CD14-positive monocyte (primary cell): ENCODE data around the gene HS1BP3. TPM values are rescaled to one million over a fixed set of nuclear protein-coding genes. Genes with fewer than 3 reads are reported as not detected.

Experiments
- DNase-seq, 3 donors: peaks; one replicate each; pipeline ENCODE4 v3.0.0-alpha.2; 2011 to 2022
- H2AFZ ChIP-seq: 2 replicates; pipeline ENCODE4 v1.6.0; 2012; ENCODE audit warnings: mild to moderate bottlenecking, low read depth, low read length, inconsistent platforms; ENCODE audit not compliant: insufficient read depth, poor library complexity, severe bottlenecking
- H3K27ac ChIP-seq, 2 donors: 1 replicate in 1 of 2; 2 replicates in 1 of 2; pipeline ENCODE4 v1.5.1; 2012 to 2013; ENCODE audit warnings: low read length in 2 of 2, control low read depth in 1 of 2, inconsistent platforms in 1 of 2, low read depth in 1 of 2, mild to moderate bottlenecking in 1 of 2
- H3K27me3 ChIP-seq, 2 donors: one replicate each; pipeline versions ENCODE4 v1.6.0 to v1.6.1; 2011 to 2013; ENCODE audit warnings: low read length in 2 of 2; ENCODE audit not compliant: control insufficient read depth in 2 of 2, insufficient read depth in 2 of 2
- H3K36me3 ChIP-seq, 2 donors: replicated peaks in 1 of 2; 1 replicate in 1 of 2; 2 replicates in 1 of 2; pipeline versions ENCODE4 v1.5.1 to v1.6.1; 2012 to 2013; ENCODE audit warnings: low read length in 2 of 2, control low read depth in 1 of 2, inconsistent platforms in 1 of 2, mild to moderate bottlenecking in 1 of 2; ENCODE audit not compliant: insufficient read depth in 2 of 2, control insufficient read depth in 1 of 2
- H3K4me1 ChIP-seq, 2 donors: 1 replicate in 1 of 2; 2 replicates in 1 of 2; pipeline versions ENCODE4 v1.5.1 to v1.6.1; 2012 to 2013; ENCODE audit warnings: low read length in 2 of 2, control low read depth in 1 of 2, inconsistent platforms in 1 of 2, mild to moderate bottlenecking in 1 of 2, moderate library complexity in 1 of 2; ENCODE audit not compliant: insufficient read depth in 2 of 2, control insufficient read depth in 1 of 2
- H3K4me2 ChIP-seq: replicated peaks from 2 replicates; pipeline ENCODE3; 2012; ENCODE audit warnings: low read length, moderate library complexity, mild to moderate bottlenecking; ENCODE audit not compliant: poor library complexity, severe bottlenecking; ENCODE audit errors: extremely low read depth
- H3K4me3 ChIP-seq, 3 experiments: fragments of 200-600 bp in 1 of 3; sonication (generic) in 1 of 3; replicated peaks in 1 of 3; 1 replicate in 2 of 3; 2 replicates in 1 of 3; pipeline ENCODE4 v1.5.1; 2011 to 2013; ENCODE audit warnings: low read length in 3 of 3, mild to moderate bottlenecking in 3 of 3, control low read depth in 2 of 3, low read depth in 2 of 3, inconsistent platforms in 1 of 3, moderate library complexity in 1 of 3
- H3K79me2 ChIP-seq: 2 replicates; pipeline ENCODE4 v1.6.0; 2012; ENCODE audit warnings: mild to moderate bottlenecking, control low read depth, inconsistent platforms, low read length, moderate library complexity; ENCODE audit not compliant: insufficient read depth
- H3K9ac ChIP-seq: 2 replicates; pipeline ENCODE4 v1.6.0; 2017; ENCODE audit warnings: low read length, mild to moderate bottlenecking; ENCODE audit not compliant: insufficient read depth, poor library complexity, severe bottlenecking
- H3K9me3 ChIP-seq, 2 donors: replicated peaks in 1 of 2; 1 replicate in 1 of 2; 2 replicates in 1 of 2; pipeline versions ENCODE4 v1.5.1 to v1.6.1; 2012 to 2013; ENCODE audit warnings: low read length in 2 of 2, control low read depth in 1 of 2; ENCODE audit not compliant: control insufficient read depth in 1 of 2, insufficient read depth in 1 of 2
- H4K20me1 ChIP-seq: 2 replicates; pipeline ENCODE4 v1.6.0; 2012; ENCODE audit warnings: mild to moderate bottlenecking, low read length, control low read depth, moderate library complexity; ENCODE audit not compliant: insufficient read depth
- H3K27ac Mint-ChIP-seq, 7 donors: one replicate each; pipeline ENCODE4 v1.8.0; 2020; ENCODE audit warnings: mild to moderate bottlenecking in 7 of 7, mixed read lengths in 7 of 7, moderate library complexity in 6 of 7, inconsistent platforms in 2 of 7
- H3K27me3 Mint-ChIP-seq, 3 donors: one replicate each; pipeline ENCODE4 v1.8.0; 2021 to 2022; ENCODE audit warnings: low read depth in 3 of 3, mild to moderate bottlenecking in 3 of 3, mixed read lengths in 3 of 3, moderate library complexity in 3 of 3, inconsistent platforms in 1 of 3
- H3K36me3 Mint-ChIP-seq, 2 donors: one replicate each; pipeline ENCODE4 v1.8.0; 2020; ENCODE audit warnings: mixed read lengths in 2 of 2, inconsistent platforms in 1 of 2, mild to moderate bottlenecking in 1 of 2
- H3K4me1 Mint-ChIP-seq: one replicate; pipeline ENCODE4 v1.8.0; 2020; ENCODE audit warnings: mild to moderate bottlenecking, mixed read lengths
- H3K4me3 Mint-ChIP-seq, 2 donors: one replicate each; pipeline ENCODE4 v1.8.0; 2020; ENCODE audit warnings: mild to moderate bottlenecking in 2 of 2, mixed read lengths in 2 of 2, moderate library complexity in 1 of 2
- H3K9me3 Mint-ChIP-seq, 7 donors: one replicate each; pipeline ENCODE4 v1.8.0; 2020 to 2022; ENCODE audit warnings: mixed read lengths in 7 of 7, mild to moderate bottlenecking in 6 of 7, moderate library complexity in 6 of 7, inconsistent platforms in 2 of 7
- CTCF ChIP-seq: fragments of 200-600 bp; IDR thresholded peaks from one replicate; pipeline ENCODE4 v1.8.0; 2022; ENCODE audit warnings: antibody characterized with exemption, mild to moderate bottlenecking
- WGBS: methylation state at CpG from one replicate; pipeline ENCODE4 v1.1.5; 2013; ENCODE audit warnings: missing lambda C conversion rate; ENCODE audit not compliant: insufficient coverage; 5-methylcytosine and 5-hydroxymethylcytosine counted together
- intact Hi-C, 2 donors: fragments of 100-400 bp; cut with micrococcal nuclease; formaldehyde crosslinking; loops; one replicate each; pipeline versions ENCODE4 v1.15.0 to v1.15.1; 2023
- polyA minus RNA-seq: library from RNA; depleted of rRNA, polyadenylated mRNA; stranded (reverse); fragments of >200 nt; gene quantifications from 2 replicates; pipeline ENCODE4 v1.2.3, GENCODE V29; 2012
- polyA plus RNA-seq, 3 donors: library from polyadenylated mRNA; depleted of rRNA in 1 of 3; unstranded in 2 of 3; stranded (reverse) in 1 of 3; fragments of 300-500 nt in 2 of 3; fragments of >200 nt in 1 of 3; fragmentation: Illumina TruSeq in 2 of 3; gene quantifications; 1 replicate in 2 of 3; 2 replicates in 1 of 3; pipeline ENCODE4 v1.2.3, GENCODE V29; 2012 to 2021
- total RNA-seq, 12 experiments: library from RNA in 1 of 12; stranded (reverse) in 1 of 12; fragments of 120-200 nt in 1 of 12; gene quantifications; one replicate each; pipeline ENCODE4 v1.2.4 and lab custom pipeline; 2013 to 2026; ENCODE audit warnings: mixed read lengths in 6 of 12, inconsistent platforms in 1 of 12

The HS1BP3 gene
- 46.9 TPM for total RNA-seq (2013)
- polyA plus RNA-seq (10 to 100 TPM; 45.1 to 48.9 (median 45.4) TPM), polyA minus RNA-seq (24.5 and 35.4 TPM in 2 replicates), total RNA-seq (lab: John Stamatoyannopoulos, UW) (12.6 to 43.5 (median 25.4) reads per million in 11 experiments)

GRCh38 chr2:20650877-20651730 is at the start of gene HS1BP3:
Gene HS1BP3, minus strand, starts transcription at chr2:20651098. Its CDS starts 35 bp downstream, at chr2:20651063.
- H3K9me3 ChIP-seq = no peaks in the 10 kb centered on the region
- peak within 1 kb of the TSS; percentile 95 for H3K9ac ChIP-seq
- Mint-ChIP-seq H3K27ac (peak within 1 kb of the TSS; percentile 93 to 97 (median 95)), H3K27me3 (peaks cover 3 to 4% (median 3%) of the 10 kb centered on the region in 3 donors), H3K36me3 (peaks cover 14 to 27% of the 10 kb centered on the region in 2 donors), H3K9me3 (peaks cover 0 to 5% (median 1%) of the 10 kb centered on the region in 7 donors), H3K4me3 (peak within 1 kb of the TSS; percentile 88 to 99), H3K4me1 (peaks cover 49% of the 10 kb centered on the region)
- intact Hi-C loops = loop anchor here in 1 of 2 donors (10.0 kb wide), 1 partner anchor 746 kb away; the partner anchor contains the start of gene TTC32
- under 1% methylated on average over 70 of the region's 72 CpGs for WGBS
- H3K27me3 ChIP-seq = no peaks in the 10 kb centered on the region
- H3K27ac ChIP-seq = peak within 1 kb of the TSS; percentile 63 to 97
- peak; percentile 82 to 90 (median 85) for DNase-seq
- H3K4me2 ChIP-seq = peak within 1 kb of the TSS; percentile 76
- H4K20me1 ChIP-seq = peaks cover 31% of the 10 kb centered on the region
- peak within 1 kb of the TSS; percentile 98 for H2AFZ ChIP-seq
- H3K4me1 ChIP-seq = peaks cover 36 to 41% of the 10 kb centered on the region in 2 donors
- H3K79me2 ChIP-seq = peaks cover 43% of the 10 kb centered on the region
- peak within 1 kb of the TSS; percentile 68 to 86 (median 80) for H3K4me3 ChIP-seq
- peak; percentile 97 for TF ChIP-seq CTCF
- H3K36me3 ChIP-seq = peaks cover 8 to 18% of the 10 kb centered on the region in 2 donors

- Histone ChIP-seq H3K79me2 (no peaks in the 10 kb centered on the region), H3K9ac (no peak overlapping the region), H3K4me1 (peaks cover 14% of the 10 kb centered on the region in 2 donors), H2AFZ (peak overlapping the region; percentile 43), H3K27me3 (no peaks in the 10 kb centered on the region), H3K27ac (peak overlapping the region in 1 of 2 donors; percentile 71), H3K36me3 (no peaks in the 10 kb centered on the region), H3K4me2 (peak overlapping the region; percentile 51), H3K4me3 (peak overlapping the region in 2 of 3 experiments; percentile 9 to 54), H4K20me1 (no peaks in the 10 kb centered on the region), H3K9me3 (no peaks in the 10 kb centered on the region)
- H3K4me3 Mint-ChIP-seq = peak overlapping the region; percentile 42 to 82
- no peaks in the 10 kb centered on the region for H3K9me3 Mint-ChIP-seq
- intact Hi-C loops = no loop called here
- peaks cover 2 to 10% of the 10 kb centered on the region in 2 donors for H3K36me3 Mint-ChIP-seq
- no peaks in the 10 kb centered on the region for H3K27me3 Mint-ChIP-seq
- H3K27ac Mint-ChIP-seq = peak overlapping the region in 6 of 7 donors; percentile 14 to 86 (median 65)
- DNase-seq = peak in 1 of 3 donors; percentile 19
- TF ChIP-seq CTCF = no peak
- WGBS = no CpG with 5 or more reads among the region's 4 CpGs
- H3K4me1 Mint-ChIP-seq = peaks cover 16% of the 10 kb centered on the region
Measured at GRCh38 chr2:20698916-20699613, 48.2 kb upstream of the HS1BP3 start.
